Measurements from ENCODE around the gene ETV4. TPM values are rescaled to one million over a fixed set of nuclear protein-coding genes. Genes with fewer than 3 reads are reported as not detected.

The ETV4 gene
- total and polyA plus RNA-seq, 2 experiments from 2014 or later: 2.8 to 3.5 TPM

GRCh38 chr17:43540821-43541674 is 5.1 kb downstream of the ETV4 start:
- Histone ChIP-seq H3F3A (ENCODE audit: insufficient read depth) (peaks cover 4% of the 10 kb centered on the region; the same call in 1 of the 2 replicates), H3K4me2 (ENCODE audit: unreplicated experiment) (no peak overlapping the region), H2AFZ (no peak overlapping the region), H3K9me3 (ENCODE audit: low read depth) (no peaks in the 10 kb centered on the region), H3K4me1 (ENCODE audit: insufficient read depth) (peaks cover 19% of the 10 kb centered on the region), H3K27ac (no peak overlapping the region), H3K9me2 (ENCODE audit: insufficient read depth) (no peaks in the 10 kb centered on the region), H3K4me3 (no peak overlapping the region), H3K79me2 (ENCODE audit: insufficient read depth) (no peaks in the 10 kb centered on the region), H4K20me1 (ENCODE audit: insufficient read depth) (no peaks in the 10 kb centered on the region), H3K36me3 (ENCODE audit: low read depth) (no peaks in the 10 kb centered on the region), H3K9ac (no peak overlapping the region), H3K27me3 (replicated peaks; ENCODE audit: insufficient read depth) (no peaks in the 10 kb centered on the region)
- WGBS, 2 experiments (ENCODE audit: low coverage in 1 of 2, low lambda C conversion rate in 2 of 2, missing lambda C conversion rate in 2 of 2): 67 to 69% methylated on average over 11 of the region's 11 CpGs
- no peak for DNase-seq
- in situ Hi-C loops (cut with MboI): no loop called here
- TF ChIP-seq EZH2phosphoT487 (IDR thresholded peaks at IDR 0.05; ENCODE audit: insufficient read depth, low read depth): no peak
- no peak for TF ChIP-seq EZH2 (IDR thresholded peaks at IDR 0.05; ENCODE audit: insufficient read depth, poor library complexity, severe bottlenecking)

- H3K4me3 ChIP-seq: no peak overlapping the region
- no peaks in the 10 kb centered on the region for H4K20me1 ChIP-seq (ENCODE audit: insufficient read depth)
- TF ChIP-seq EZH2 (IDR thresholded peaks at IDR 0.05; ENCODE audit: insufficient read depth, poor library complexity, severe bottlenecking) (no peak), EZH2phosphoT487 (IDR thresholded peaks at IDR 0.05; ENCODE audit: insufficient read depth, low read depth) (no peak)
- no peaks in the 10 kb centered on the region for H3K9me3 ChIP-seq (ENCODE audit: low read depth)
- no peaks in the 10 kb centered on the region for H3K9me2 ChIP-seq (ENCODE audit: insufficient read depth)
- peaks cover 14% of the 10 kb centered on the region for H3K4me1 ChIP-seq (ENCODE audit: insufficient read depth)
- 81 to 82% methylated on average over 6 of the region's 6 CpGs for WGBS, 2 experiments (ENCODE audit: low coverage in 1 of 2, low lambda C conversion rate in 2 of 2, missing lambda C conversion rate in 2 of 2)
- DNase-seq: peak; percentile 89
- no peaks in the 10 kb centered on the region for H3K79me2 ChIP-seq (ENCODE audit: insufficient read depth)
- H3K27ac ChIP-seq: no peak overlapping the region
- H3K27me3 ChIP-seq (replicated peaks; ENCODE audit: insufficient read depth): no peaks in the 10 kb centered on the region
- peak overlapping the region; percentile 45; the same call in 1 of the 2 replicates for H2AFZ ChIP-seq
- peak overlapping the region; percentile 44 for H3K4me2 ChIP-seq (ENCODE audit: unreplicated experiment)
- no peaks in the 10 kb centered on the region for H3K36me3 ChIP-seq (ENCODE audit: low read depth)
- in situ Hi-C loops (cut with MboI): no loop called here
- no peak overlapping the region for H3K9ac ChIP-seq
- H3F3A ChIP-seq (ENCODE audit: insufficient read depth): peaks cover 4% of the 10 kb centered on the region; the same call in 1 of the 2 replicates
Observed at GRCh38 chr17:43536236-43536992, 9.7 kb downstream of the ETV4 start.

- in situ Hi-C loops (cut with MboI): no loop called here
- no peaks in the 10 kb centered on the region for H3K9me2 ChIP-seq (ENCODE audit: insufficient read depth)
- DNase-seq: no peak
- TF ChIP-seq EZH2phosphoT487 (IDR thresholded peaks at IDR 0.05; ENCODE audit: insufficient read depth, low read depth) (no peak), EZH2 (IDR thresholded peaks at IDR 0.05; ENCODE audit: insufficient read depth, poor library complexity, severe bottlenecking) (no peak)
- WGBS, 2 experiments (ENCODE audit: low coverage in 1 of 2, low lambda C conversion rate in 2 of 2, missing lambda C conversion rate in 2 of 2): 75 to 79% methylated on average over 5 of the region's 5 CpGs
- no peak overlapping the region for H3K4me2 ChIP-seq (ENCODE audit: unreplicated experiment)
- H3K9me3 ChIP-seq (ENCODE audit: low read depth): no peaks in the 10 kb centered on the region
- H3F3A ChIP-seq (ENCODE audit: insufficient read depth): peaks cover 4% of the 10 kb centered on the region; the same call in 1 of the 2 replicates
- H3K79me2 ChIP-seq (ENCODE audit: insufficient read depth): no peaks in the 10 kb centered on the region
- no peak overlapping the region for H3K4me3 ChIP-seq
- no peak overlapping the region for H2AFZ ChIP-seq
- H4K20me1 ChIP-seq (ENCODE audit: insufficient read depth): no peaks in the 10 kb centered on the region
- H3K9ac ChIP-seq: no peak overlapping the region
- peaks cover 22% of the 10 kb centered on the region for H3K4me1 ChIP-seq (ENCODE audit: insufficient read depth)
- no peaks in the 10 kb centered on the region for H3K36me3 ChIP-seq (ENCODE audit: low read depth)
- no peak overlapping the region for H3K27ac ChIP-seq
- H3K27me3 ChIP-seq (replicated peaks; ENCODE audit: insufficient read depth): no peaks in the 10 kb centered on the region
Observed at GRCh38 chr17:43534909-43535308, 11.2 kb downstream of the ETV4 start.

GRCh38 chr17:43533699-43534098 is 12.4 kb downstream of the ETV4 start:
- in situ Hi-C loops (cut with MboI): no loop called here
- H3K36me3 ChIP-seq (ENCODE audit: low read depth): no peaks in the 10 kb centered on the region
- 87 to 94% methylated on average over 3 to 4 of the region's 4 CpGs for WGBS, 2 experiments (ENCODE audit: low coverage in 1 of 2, low lambda C conversion rate in 2 of 2, missing lambda C conversion rate in 2 of 2)
- H3F3A ChIP-seq (ENCODE audit: insufficient read depth): peaks cover 4% of the 10 kb centered on the region; the same call in 1 of the 2 replicates
- no peak for TF ChIP-seq EZH2 (IDR thresholded peaks at IDR 0.05; ENCODE audit: insufficient read depth, poor library complexity, severe bottlenecking)
- TF ChIP-seq EZH2phosphoT487 (IDR thresholded peaks at IDR 0.05; ENCODE audit: insufficient read depth, low read depth): no peak
- H3K4me3 ChIP-seq: no peak overlapping the region
- no peak overlapping the region for H3K27ac ChIP-seq
- H2AFZ ChIP-seq: no peak overlapping the region
- peaks cover 24% of the 10 kb centered on the region for H3K4me1 ChIP-seq (ENCODE audit: insufficient read depth)
- H3K9ac ChIP-seq: no peak overlapping the region
- DNase-seq: no peak
- no peaks in the 10 kb centered on the region for H3K79me2 ChIP-seq (ENCODE audit: insufficient read depth)
- H4K20me1 ChIP-seq (ENCODE audit: insufficient read depth): no peaks in the 10 kb centered on the region
- no peak overlapping the region for H3K4me2 ChIP-seq (ENCODE audit: unreplicated experiment)
- H3K27me3 ChIP-seq (replicated peaks; ENCODE audit: insufficient read depth): no peaks in the 10 kb centered on the region
- H3K9me3 ChIP-seq (ENCODE audit: low read depth): no peaks in the 10 kb centered on the region
- no peaks in the 10 kb centered on the region for H3K9me2 ChIP-seq (ENCODE audit: insufficient read depth)
